Amygdala (tissue), 56 donors: ENCODE results near the gene MAGEA12.
"Not testable (repeated sequence)": the region's sequence is repeated elsewhere in the genome, so short reads cannot be mapped to it uniquely, and the experiment has no call there.

Experiments used
- DNase-seq, 56 donors: peaks; one replicate each; lab custom pipeline; 2025; lab: John Stamatoyannopoulos, UW

The MAGEA12 gene

GRCh38 chrX:152761582-152761981, 28.0 kb downstream of the MAGEA12 start:
- not testable (repeated sequence) for DNase-seq

- not testable (repeated sequence) for DNase-seq
Measured at GRCh38 chrX:152766562-152766961, 33.0 kb downstream of the MAGEA12 start.

GRCh38 chrX:152769549-152770289, 36.2 kb downstream of the MAGEA12 start, which contains the start of gene MAGEA6:
TSS of gene MAGEA6 (minus strand) at chrX:152769689. CDS start at chrX:152767650, 2,039 bp downstream.
- not testable (repeated sequence) for DNase-seq

GRCh38 chrX:152787062-152787461, 53.5 kb downstream of the MAGEA12 start:
- DNase-seq, result not testable (repeated sequence)
